GM18511 (cell line): ENCODE measurements around the gene CYP24A1.
A peak's percentile ranks its signal among the peaks of the same experiment; 100 is the strongest.

Experiments
- ATAC-seq: cut with Tn5 transposase; IDR thresholded peaks from one replicate; pipeline ENCODE4 v1.9.1; 2021; ENCODE audit warnings: mild to moderate bottlenecking, moderate library complexity; ENCODE audit not compliant: unreplicated experiment

The CYP24A1 gene

GRCh38 chr20:54177378-54177777 lies 3.6 kb upstream of the CYP24A1 start:
- no peak for ATAC-seq

- no peak for ATAC-seq
These were observed 2.8 kb upstream of the CYP24A1 start for GRCh38 chr20:54176610-54177009.

GRCh38 chr20:54174457-54175175 lies 830 bp upstream of the CYP24A1 start:
- peak; percentile 27 for ATAC-seq

GRCh38 chr20:54172856-54173652 lies 732 bp downstream of the CYP24A1 start:
- ATAC-seq = peak; percentile 38

GRCh38 chr20:54172532-54172855 lies 1.3 kb downstream of the CYP24A1 start:
- ATAC-seq = no peak

GRCh38 chr20:54170963-54171362 lies 2.8 kb downstream of the CYP24A1 start:
- no peak for ATAC-seq

GRCh38 chr20:54170026-54170471 lies 3.7 kb downstream of the CYP24A1 start:
- no peak for ATAC-seq

GRCh38 chr20:54168961-54169862 lies 4.6 kb downstream of the CYP24A1 start:
- ATAC-seq = no peak

- ATAC-seq = no peak
These were observed 5.6 kb downstream of the CYP24A1 start for GRCh38 chr20:54167909-54168872.

GRCh38 chr20:54166987-54167662 lies 6.7 kb downstream of the CYP24A1 start:
- no peak for ATAC-seq

GRCh38 chr20:54165803-54166202 lies 8.0 kb downstream of the CYP24A1 start:
- no peak for ATAC-seq

GRCh38 chr20:54165014-54165413 lies 8.8 kb downstream of the CYP24A1 start:
- ATAC-seq = no peak

GRCh38 chr20:54163402-54163801 lies 10.4 kb downstream of the CYP24A1 start:
- no peak for ATAC-seq

- no peak for ATAC-seq
These were observed 11.3 kb downstream of the CYP24A1 start for GRCh38 chr20:54162378-54163009.

GRCh38 chr20:54161821-54162149 lies 12.0 kb downstream of the CYP24A1 start:
- ATAC-seq = no peak

- ATAC-seq = no peak
These were observed 12.6 kb downstream of the CYP24A1 start for GRCh38 chr20:54161008-54161820.

- no peak for ATAC-seq
These were observed 13.4 kb downstream of the CYP24A1 start for GRCh38 chr20:54160065-54161007.
